Stomach (tissue), 4 donors: ENCODE results near the gene PDE3B.

Experiments
- CTCF ChIP-seq, 7 experiments: fragments of 450-650 bp in 4 of 7; fragments of 200-600 bp in 3 of 7; sonication (generic) in 3 of 7; IDR thresholded peaks; one replicate each; pipeline ENCODE4 v1.5.1; 2016 to 2019; ENCODE audit warnings: antibody characterized with exemption in 7 of 7, control low read depth in 2 of 7, mild to moderate bottlenecking in 1 of 7
- EP300 ChIP-seq: sonication (generic); formaldehyde crosslinking; IDR thresholded peaks from one replicate; pipeline ENCODE4 v1.6.1; 2017; ENCODE audit warnings: antibody characterized with exemption
- POLR2A ChIP-seq, 4 donors: fragments of 450-650 bp; IDR thresholded peaks; one replicate each; pipeline ENCODE4 v1.6.1; 2016; ENCODE audit warnings: antibody characterized with exemption in 4 of 4, control low read depth in 2 of 4, mild to moderate bottlenecking in 1 of 4, moderate library complexity in 1 of 4

GRCh38 chr11:14636119-14636518 lies 7.5 kb upstream of the PDE3B start:
- TF ChIP-seq CTCF (IDR thresholded peaks at IDR 0.05) (no peak), EP300 (no peak), POLR2A (IDR thresholded peaks at IDR 0.05) (no peak)
